Measurements from ENCODE around the gene SMCO4.

DNA sequence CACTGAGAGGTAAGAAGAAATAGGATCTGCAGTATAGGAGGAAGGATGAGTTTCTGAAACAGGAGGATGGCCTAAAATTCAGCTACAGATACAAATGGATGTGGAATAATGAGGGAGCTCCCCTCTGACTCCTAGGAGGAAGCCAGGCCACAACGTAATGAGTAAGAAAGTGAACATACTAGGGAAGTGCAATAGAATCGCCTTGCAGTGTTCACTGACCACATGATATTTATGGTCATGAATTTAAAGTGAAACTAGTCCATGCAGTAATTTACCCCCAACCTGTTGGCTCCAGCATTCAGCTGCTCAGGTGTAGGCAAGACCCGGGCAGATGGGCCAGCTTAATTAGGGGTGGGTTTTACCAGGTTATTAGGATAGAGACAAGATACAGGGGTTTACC, 110.9 kb downstream of the SMCO4 start:
- TF ChIP-seq, protein P1, sequence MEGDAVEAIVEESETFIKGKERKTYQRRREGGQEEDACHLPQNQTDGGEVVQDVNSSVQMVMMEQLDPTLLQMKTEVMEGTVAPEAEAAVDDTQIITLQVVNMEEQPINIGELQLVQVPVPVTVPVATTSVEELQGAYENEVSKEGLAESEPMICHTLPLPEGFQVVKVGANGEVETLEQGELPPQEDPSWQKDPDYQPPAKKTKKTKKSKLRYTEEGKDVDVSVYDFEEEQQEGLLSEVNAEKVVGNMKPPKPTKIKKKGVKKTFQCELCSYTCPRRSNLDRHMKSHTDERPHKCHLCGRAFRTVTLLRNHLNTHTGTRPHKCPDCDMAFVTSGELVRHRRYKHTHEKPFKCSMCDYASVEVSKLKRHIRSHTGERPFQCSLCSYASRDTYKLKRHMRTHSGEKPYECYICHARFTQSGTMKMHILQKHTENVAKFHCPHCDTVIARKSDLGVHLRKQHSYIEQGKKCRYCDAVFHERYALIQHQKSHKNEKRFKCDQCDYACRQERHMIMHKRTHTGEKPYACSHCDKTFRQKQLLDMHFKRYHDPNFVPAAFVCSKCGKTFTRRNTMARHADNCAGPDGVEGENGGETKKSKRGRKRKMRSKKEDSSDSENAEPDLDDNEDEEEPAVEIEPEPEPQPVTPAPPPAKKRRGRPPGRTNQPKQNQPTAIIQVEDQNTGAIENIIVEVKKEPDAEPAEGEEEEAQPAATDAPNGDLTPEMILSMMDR (IDR thresholded peaks at IDR 0.05), result no peak
- no peak for TF ChIP-seq POLR2A (IDR thresholded peaks at IDR 0.05)

All from esophagus squamous epithelium (tissue), 4 donors.